ENCODE data around the gene WDR35. TPM values are rescaled to one million over a fixed set of nuclear protein-coding genes. Genes with fewer than 3 reads are reported as not detected.

WDR35 gene
- total and polyA plus RNA-seq, 10 of the 15 experiments (the other 5 are each of a cell fraction or from before 2014, with no cell fraction given), result 3.0 to 9.3 (median 6.3) TPM

DNA sequence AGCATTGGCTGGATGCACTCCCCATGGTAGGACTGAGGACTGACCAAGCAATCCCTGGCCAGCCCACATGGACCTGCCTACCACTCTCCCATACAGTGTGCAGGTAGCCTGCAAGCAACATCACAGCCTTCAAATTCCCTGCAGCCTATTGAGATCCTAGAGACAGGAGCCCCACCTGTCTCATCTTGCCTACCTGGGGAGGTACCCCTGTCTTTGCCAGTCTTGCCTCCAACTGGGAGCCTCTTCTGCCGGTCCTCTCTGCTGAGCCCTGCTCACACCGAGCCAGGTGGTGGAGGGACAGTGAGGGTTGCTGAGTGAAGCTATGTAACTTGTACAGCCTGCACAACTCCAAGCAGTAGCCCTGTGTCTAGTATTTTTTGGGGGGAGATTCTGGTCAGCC is 118.1 kb downstream of the WDR35 start:
- Histone ChIP-seq H2AFZ (ENCODE audit: control insufficient read depth, low read depth, low read length) (no peak overlapping the region), H3K79me2 (ENCODE audit: control insufficient read depth, insufficient read depth, low read length) (no peaks in the 10 kb centered on the region), H3K4me3 (no peak overlapping the region), H3K4me1 (ENCODE audit: control insufficient read depth, insufficient read depth, low read length) (no peaks in the 10 kb centered on the region), H4K20me1 (ENCODE audit: control insufficient read depth, insufficient read depth) (no peaks in the 10 kb centered on the region; the same call in 1 of the 2 replicates), H3K27ac (ENCODE audit: control insufficient read depth, insufficient read depth) (no peak overlapping the region), H3K36me3 (ENCODE audit: control insufficient read depth in 2 of 2, insufficient read depth in 2 of 2, low read length in 1 of 2) (no peaks in the 10 kb centered on the region), H3K4me2 (ENCODE audit: control insufficient read depth, insufficient read depth) (no peak overlapping the region), H3K27me3 (replicated peaks in 1 of 2; ENCODE audit: control insufficient read depth in 2 of 2, insufficient read depth in 2 of 2, low read length in 1 of 2) (no peaks in the 10 kb centered on the region), H3K9me3 (replicated peaks; ENCODE audit: control insufficient read depth, insufficient read depth, low read length) (no peaks in the 10 kb centered on the region), H3K9ac (ENCODE audit: control insufficient read depth, insufficient read depth, low read length) (no peak overlapping the region)
- TF ChIP-seq IRF4 (IDR thresholded peaks at IDR 0.05; ENCODE audit: low read depth, low read length), result no peak
- no peak for TF ChIP-seq SMAD1 (IDR thresholded peaks at IDR 0.05; ENCODE audit: low read depth, partially characterized antibody)
- no peak for TF ChIP-seq EZH2 (IDR thresholded peaks at IDR 0.05; ENCODE audit: borderline replicate concordance, control insufficient read depth, low read depth, low read length)
- TF ChIP-seq, protein P1, sequence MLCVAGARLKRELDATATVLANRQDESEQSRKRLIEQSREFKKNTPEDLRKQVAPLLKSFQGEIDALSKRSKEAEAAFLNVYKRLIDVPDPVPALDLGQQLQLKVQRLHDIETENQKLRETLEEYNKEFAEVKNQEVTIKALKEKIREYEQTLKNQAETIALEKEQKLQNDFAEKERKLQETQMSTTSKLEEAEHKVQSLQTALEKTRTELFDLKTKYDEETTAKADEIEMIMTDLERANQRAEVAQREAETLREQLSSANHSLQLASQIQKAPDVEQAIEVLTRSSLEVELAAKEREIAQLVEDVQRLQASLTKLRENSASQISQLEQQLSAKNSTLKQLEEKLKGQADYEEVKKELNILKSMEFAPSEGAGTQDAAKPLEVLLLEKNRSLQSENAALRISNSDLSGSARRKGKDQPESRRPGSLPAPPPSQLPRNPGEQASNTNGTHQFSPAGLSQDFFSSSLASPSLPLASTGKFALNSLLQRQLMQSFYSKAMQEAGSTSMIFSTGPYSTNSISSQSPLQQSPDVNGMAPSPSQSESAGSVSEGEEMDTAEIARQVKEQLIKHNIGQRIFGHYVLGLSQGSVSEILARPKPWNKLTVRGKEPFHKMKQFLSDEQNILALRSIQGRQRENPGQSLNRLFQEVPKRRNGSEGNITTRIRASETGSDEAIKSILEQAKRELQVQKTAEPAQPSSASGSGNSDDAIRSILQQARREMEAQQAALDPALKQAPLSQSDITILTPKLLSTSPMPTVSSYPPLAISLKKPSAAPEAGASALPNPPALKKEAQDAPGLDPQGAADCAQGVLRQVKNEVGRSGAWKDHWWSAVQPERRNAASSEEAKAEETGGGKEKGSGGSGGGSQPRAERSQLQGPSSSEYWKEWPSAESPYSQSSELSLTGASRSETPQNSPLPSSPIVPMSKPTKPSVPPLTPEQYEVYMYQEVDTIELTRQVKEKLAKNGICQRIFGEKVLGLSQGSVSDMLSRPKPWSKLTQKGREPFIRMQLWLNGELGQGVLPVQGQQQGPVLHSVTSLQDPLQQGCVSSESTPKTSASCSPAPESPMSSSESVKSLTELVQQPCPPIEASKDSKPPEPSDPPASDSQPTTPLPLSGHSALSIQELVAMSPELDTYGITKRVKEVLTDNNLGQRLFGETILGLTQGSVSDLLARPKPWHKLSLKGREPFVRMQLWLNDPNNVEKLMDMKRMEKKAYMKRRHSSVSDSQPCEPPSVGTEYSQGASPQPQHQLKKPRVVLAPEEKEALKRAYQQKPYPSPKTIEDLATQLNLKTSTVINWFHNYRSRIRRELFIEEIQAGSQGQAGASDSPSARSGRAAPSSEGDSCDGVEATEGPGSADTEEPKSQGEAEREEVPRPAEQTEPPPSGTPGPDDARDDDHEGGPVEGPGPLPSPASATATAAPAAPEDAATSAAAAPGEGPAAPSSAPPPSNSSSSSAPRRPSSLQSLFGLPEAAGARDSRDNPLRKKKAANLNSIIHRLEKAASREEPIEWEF (IDR thresholded peaks at IDR 0.05; ENCODE audit: insufficient replicate concordance, low read depth, low read length), result no peak
- no peak for TF ChIP-seq SPI1 (IDR thresholded peaks at IDR 0.05; ENCODE audit: borderline replicate concordance, insufficient read depth, low read depth, low read length)
- no peak for TF ChIP-seq JUND (IDR thresholded peaks at IDR 0.05; ENCODE audit: low read depth, low read length)
- TF ChIP-seq ATF7 (IDR thresholded peaks at IDR 0.05; ENCODE audit: low read depth), result no peak
- TF ChIP-seq RBBP5 (conservative IDR thresholded peaks at IDR 0.05), result no peak
- TF ChIP-seq MEF2B (IDR thresholded peaks at IDR 0.05; ENCODE audit: partially characterized antibody, poor library complexity, severe bottlenecking), result no peak
- no peak for TF ChIP-seq TARDBP (IDR thresholded peaks at IDR 0.05; ENCODE audit: borderline replicate concordance)
- TF ChIP-seq KDM1A (IDR thresholded peaks at IDR 0.05; ENCODE audit: borderline replicate concordance), result no peak
- no peak for TF ChIP-seq ZNF24 (IDR thresholded peaks at IDR 0.05)
- TF ChIP-seq YY1 (IDR thresholded peaks at IDR 0.05; ENCODE audit: low read depth, low read length), result no peak
- no peak for TF ChIP-seq BMI1 (IDR thresholded peaks at IDR 0.05; ENCODE audit: borderline replicate concordance)
- no peak for TF ChIP-seq PAX8 (IDR thresholded peaks at IDR 0.05)
- TF ChIP-seq, protein P2, sequence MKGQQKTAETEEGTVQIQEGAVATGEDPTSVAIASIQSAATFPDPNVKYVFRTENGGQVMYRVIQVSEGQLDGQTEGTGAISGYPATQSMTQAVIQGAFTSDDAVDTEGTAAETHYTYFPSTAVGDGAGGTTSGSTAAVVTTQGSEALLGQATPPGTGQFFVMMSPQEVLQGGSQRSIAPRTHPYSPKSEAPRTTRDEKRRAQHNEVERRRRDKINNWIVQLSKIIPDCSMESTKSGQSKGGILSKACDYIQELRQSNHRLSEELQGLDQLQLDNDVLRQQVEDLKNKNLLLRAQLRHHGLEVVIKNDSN (IDR thresholded peaks at IDR 0.05; ENCODE audit: borderline replicate concordance, extremely low read length, insufficient read depth, low read depth, low read length), result no peak
- TF ChIP-seq BCL11A (IDR thresholded peaks at IDR 0.05; ENCODE audit: low read depth, low read length), result no peak
- no peak for TF ChIP-seq RELA (IDR thresholded peaks at IDR 0.05; ENCODE audit: borderline replicate concordance, partially characterized antibody)
- intact Hi-C loops (cut with micrococcal nuclease; ENCODE audit: unreplicated experiment) (no loop called here), in situ Hi-C loops (cut with MboI) (no loop called here)
- no TSS peak for BruUV-seq (replicated peaks)
- SMC1A ChIA-PET (ENCODE audit: uncharacterized antibody, unreplicated experiment), result no interaction called here
- RAD21 ChIA-PET (ENCODE audit: unreplicated experiment), result no interaction called here
- DNase-seq (ENCODE audit: low read depth, low spot score) (no peak), FAIRE-seq (no peak), ATAC-seq (no peak)
- CTCF ChIA-PET, result interaction anchor here (1.2 to 2.6 kb wide), 3 partner anchors 7 to 46 kb away, joined by 4 to 13 read pairs (median 4); no protein-coding TSS in a partner anchor
- WGBS (ENCODE audit: insufficient coverage, insufficient replicate concordance, low lambda C conversion rate, missing lambda C conversion rate), result 92% methylated on average over 2 of the region's 2 CpGs
- POLR2A ChIA-PET, result no interaction called here

All from GM12878 (cell line).